ENCODE measurements around the gene SHD. TPM values are rescaled to one million over a fixed set of nuclear protein-coding genes. Genes with fewer than 3 reads are reported as not detected.

SHD gene
- total and polyA plus RNA-seq, 9 of the 15 experiments (the other 6 are each of a cell fraction or from before 2014, with no cell fraction given): 0.05 to 0.62 (median 0.15) TPM; not detected in 5

GRCh38 chr19:4310247-4311121 is 31.4 kb downstream of the SHD start (continued):
- peak; percentile 93 for TF ChIP-seq MGA (IDR thresholded peaks at IDR 0.05)
- TF ChIP-seq KDM2B (CRISPR knock-in tag; IDR thresholded peaks at IDR 0.05): no peak
- no peak for TF ChIP-seq ZNF589 (CRISPR knock-in tag; IDR thresholded peaks at IDR 0.05; ENCODE audit: low read depth)
- peak; percentile 77 for TF ChIP-seq MAX (CRISPR knock-in tag; IDR thresholded peaks at IDR 0.05)
- TF ChIP-seq ZNF696 (CRISPR knock-in tag; conservative IDR thresholded peaks at IDR 0.05): no peak
- TF ChIP-seq SMARCE1 (IDR thresholded peaks at IDR 0.05): peak; percentile 59
- TF ChIP-seq MYBL2 (IDR thresholded peaks at IDR 0.05; ENCODE audit: low read depth): no peak
- TF ChIP-seq MYBL2 (CRISPR knock-in tag; IDR thresholded peaks at IDR 0.05; ENCODE audit: borderline replicate concordance): no peak
- no peak for TF ChIP-seq ELK1 (CRISPR knock-in tag; IDR thresholded peaks at IDR 0.05)
- TF ChIP-seq ARID1B (IDR thresholded peaks at IDR 0.05): peak; percentile 69
- no peak for TF ChIP-seq FIP1L1 (IDR thresholded peaks at IDR 0.05; ENCODE audit: low read depth, low read length, poor library complexity, severe bottlenecking)
- peak; percentile 90 for TF ChIP-seq SP1 (CRISPR knock-in tag; IDR thresholded peaks at IDR 0.05)
- TF ChIP-seq ZNF449 (CRISPR knock-in tag; IDR thresholded peaks at IDR 0.05): no peak
